B cell (primary cell): ENCODE data around the gene HHIPL1. TPM values are rescaled to one million over a fixed set of nuclear protein-coding genes. Genes with fewer than 3 reads are reported as not detected.

Experiments used
- ATAC-seq: fragments of 200-7000 bp; cut with Tn5 transposase; one replicate; pipeline ENCODE4 v1.10.0; 2021; ENCODE audit warnings: low read depth, mild to moderate bottlenecking, moderate number of reproducible peaks, moderate library complexity
- CTCF ChIA-PET: fragments of 350-600 bp; sonication (Branson Sonifier 250); formaldehyde crosslinking; loops from one replicate; lab custom pipeline; 2021; ENCODE audit warnings: antibody characterized with exemption, inconsistent platforms; lab: Charles Lee
- POLR2A ChIA-PET: fragments of 350-600 bp; sonication (Branson Sonifier 250); formaldehyde crosslinking; loops from one replicate; lab custom pipeline; 2021; ENCODE audit warnings: antibody characterized with exemption; lab: Charles Lee
- DNase-seq: peaks from one replicate; pipeline ENCODE4 v3.0.0; 2013
- H2AFZ ChIP-seq: 2 replicates; pipeline ENCODE4 v1.6.1; 2012; ENCODE audit warnings: mild to moderate bottlenecking, low read depth, low read length; ENCODE audit not compliant: insufficient read depth, poor library complexity, severe bottlenecking
- H3K27ac ChIP-seq, 2 donors: 1 replicate in 1 of 2; 2 replicates in 1 of 2; pipeline ENCODE4 v1.5.1; 2012 to 2013; ENCODE audit warnings: low read length in 2 of 2, mild to moderate bottlenecking in 2 of 2, moderate library complexity in 1 of 2
- H3K27me3 ChIP-seq, 4 experiments: fragments of 200-600 bp in 1 of 4; sonication (generic) in 1 of 4; replicated peaks in 1 of 4; 1 replicate in 2 of 4; 2 replicates in 2 of 4; pipeline versions ENCODE4 v1.6.1 to v1.7.0; 2013 to 2016; ENCODE audit warnings: low read length in 3 of 4, mild to moderate bottlenecking in 2 of 4, mixed read lengths in 1 of 4, moderate library complexity in 1 of 4; ENCODE audit not compliant: insufficient read depth in 4 of 4, control insufficient read depth in 3 of 4; ENCODE audit errors: control extremely low read depth in 1 of 4
- H3K36me3 ChIP-seq, 2 experiments: replicated peaks in 1 of 2; 1 replicate in 1 of 2; 2 replicates in 1 of 2; pipeline versions ENCODE4 v1.6.1 to v1.7.1; 2013; ENCODE audit warnings: low read length in 1 of 2; ENCODE audit not compliant: insufficient read depth in 2 of 2, control insufficient read depth in 1 of 2; ENCODE audit errors: control extremely low read depth in 1 of 2, extremely low read depth in 1 of 2
- H3K4me1 ChIP-seq, 2 donors: fragments of 200-600 bp in 1 of 2; sonication (generic) in 1 of 2; 1 replicate in 1 of 2; 2 replicates in 1 of 2; pipeline versions ENCODE4 v1.5.1 to v1.6.1; 2013 to 2017; ENCODE audit warnings: low read length in 2 of 2; ENCODE audit not compliant: control insufficient read depth in 2 of 2, insufficient read depth in 2 of 2
- H3K4me2 ChIP-seq: replicated peaks from 2 replicates; pipeline ENCODE3; 2012; ENCODE audit warnings: mild to moderate bottlenecking, low read depth, low read length; ENCODE audit not compliant: poor library complexity, severe bottlenecking
- H3K4me3 ChIP-seq, 5 experiments: fragments of 200-600 bp in 1 of 5; sonication (generic) in 1 of 5; 1 replicate in 3 of 5; 2 replicates in 2 of 5; pipeline versions ENCODE4 v1.5.1 to v1.7.0; 2011 to 2016; ENCODE audit warnings: low read length in 4 of 5, mild to moderate bottlenecking in 4 of 5, low read depth in 2 of 5, control low read depth in 1 of 5, moderate library complexity in 1 of 5; ENCODE audit not compliant: insufficient read depth in 1 of 5; ENCODE audit errors: control extremely low read depth in 1 of 5, extremely low read depth in 1 of 5
- H3K79me2 ChIP-seq: fragments of 200-600 bp; sonication (generic); one replicate; pipeline ENCODE4 v1.6.0; 2016; ENCODE audit warnings: low read length; ENCODE audit not compliant: control insufficient read depth, insufficient read depth
- H3K9ac ChIP-seq: fragments of 200-600 bp; sonication (generic); 2 replicates; pipeline ENCODE4 v1.6.1; 2017; ENCODE audit warnings: mild to moderate bottlenecking, low read length, moderate library complexity
- H3K9me3 ChIP-seq, 3 donors: one replicate each; pipeline versions ENCODE4 v1.6.1 to v1.7.1; 2013; ENCODE audit warnings: low read length in 2 of 3; ENCODE audit not compliant: control insufficient read depth in 2 of 3, insufficient read depth in 1 of 3; ENCODE audit errors: control extremely low read depth in 1 of 3
- H4K20me1 ChIP-seq: 2 replicates; pipeline ENCODE4 v1.6.0; 2012; ENCODE audit warnings: mild to moderate bottlenecking, low read length; ENCODE audit not compliant: insufficient read depth, control insufficient read depth, poor library complexity, severe bottlenecking
- H3K27ac Mint-ChIP-seq: one replicate; pipeline ENCODE4 v1.8.0; 2021; ENCODE audit warnings: mixed read lengths
- H3K27me3 Mint-ChIP-seq: one replicate; pipeline ENCODE4 v1.8.0; 2021; ENCODE audit warnings: mixed read lengths
- H3K4me1 Mint-ChIP-seq: one replicate; pipeline ENCODE4 v1.8.0; 2021; ENCODE audit warnings: mixed read lengths
- H3K4me3 Mint-ChIP-seq: one replicate; pipeline ENCODE4 v1.8.0; 2021; ENCODE audit warnings: mixed read lengths
- H3K9me3 Mint-ChIP-seq: one replicate; pipeline ENCODE4 v1.8.0; 2022; ENCODE audit warnings: mixed read lengths; ENCODE audit not compliant: insufficient read depth
- CTCF ChIP-seq: fragments of 200-600 bp; IDR thresholded peaks from one replicate; pipeline ENCODE4 v1.8.0; 2022; ENCODE audit warnings: antibody characterized with exemption, mild to moderate bottlenecking
- EZH2 ChIP-seq: IDR thresholded peaks from 2 replicates; pipeline ENCODE4 v1.6.1; 2012; ENCODE audit warnings: borderline replicate concordance, low read depth, mild to moderate bottlenecking, moderate library complexity, low read length; ENCODE audit not compliant: insufficient read depth, poor library complexity, severe bottlenecking
- WGBS: methylation state at CpG from one replicate; pipeline ENCODE4 v1.1.5; 2013; ENCODE audit warnings: missing lambda C conversion rate; ENCODE audit not compliant: insufficient coverage; 5-methylcytosine and 5-hydroxymethylcytosine counted together
- intact Hi-C: fragments of 100-400 bp; cut with micrococcal nuclease; formaldehyde crosslinking; loops from one replicate; pipeline ENCODE4 v1.10.0; 2022
- polyA plus RNA-seq: library from polyadenylated mRNA; depleted of rRNA; stranded (reverse); fragments of >200 nt; gene quantifications from 2 replicates; pipeline ENCODE4 v1.2.3, GENCODE V29; 2012
- total RNA-seq, 2 donors: library from RNA; stranded (reverse); fragments of 120-200 nt in 1 of 2; gene quantifications; 1 replicate in 1 of 2; 2 replicates in 1 of 2; pipeline versions ENCODE4 v1.2.3 to v1.2.4, GENCODE V29; 2013 to 2022

HHIPL1 gene
- total and polyA plus RNA-seq, 2 donors (not counting 1 experiment from before 2014, with no cell fraction given) = not detected

DNA sequence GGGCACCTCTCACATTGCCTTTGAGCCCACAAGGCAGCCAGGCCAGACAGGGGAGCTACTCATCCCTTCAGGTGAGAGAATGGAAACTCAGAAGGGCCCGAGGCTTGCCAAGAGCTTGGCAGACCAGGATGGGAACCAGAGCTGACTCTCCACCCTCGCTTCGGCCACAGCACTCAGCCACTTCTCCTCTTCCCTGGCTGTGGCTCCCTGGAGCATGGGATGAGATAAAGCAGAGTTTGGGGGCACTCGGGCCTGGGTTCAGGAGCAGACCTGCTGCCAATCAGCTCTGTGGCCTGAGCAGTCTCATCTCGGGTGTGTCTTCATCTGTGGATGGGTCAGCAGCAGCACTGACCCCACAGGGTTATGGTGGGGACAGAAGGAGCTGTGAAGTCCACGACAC lies 20.9 kb upstream of the HHIPL1 start:
- DNase-seq = no peak
- intact Hi-C loops = no loop called here
- H3K27me3 ChIP-seq = peaks cover 0 to 22% (median 3%) of the 10 kb centered on the region in 4 experiments
- no peak overlapping the region for H2AFZ ChIP-seq
- no peaks in the 10 kb centered on the region for H3K9me3 ChIP-seq
- H3K79me2 ChIP-seq = no peaks in the 10 kb centered on the region
- CTCF ChIA-PET = no interaction called here
- peaks cover 0 to 4% of the 10 kb centered on the region in 2 donors for H3K4me1 ChIP-seq
- Mint-ChIP-seq H3K4me1 (no peaks in the 10 kb centered on the region), H3K9me3 (no peaks in the 10 kb centered on the region), H3K4me3 (no peak overlapping the region), H3K27me3 (peaks cover 37% of the 10 kb centered on the region), H3K27ac (no peak overlapping the region)
- ATAC-seq = no peak
- no peak overlapping the region for H3K4me3 ChIP-seq
- POLR2A ChIA-PET = no interaction called here
- H4K20me1 ChIP-seq = no peaks in the 10 kb centered on the region
- no peak overlapping the region for H3K9ac ChIP-seq
- no peaks in the 10 kb centered on the region for H3K36me3 ChIP-seq
- TF ChIP-seq CTCF (no peak), EZH2 (no peak)
- H3K27ac ChIP-seq = no peak overlapping the region
- H3K4me2 ChIP-seq = no peak overlapping the region
- 92% methylated on average over 5 of the region's 6 CpGs for WGBS

GRCh38 chr14:99624971-99625370 lies 20.0 kb upstream of the HHIPL1 start:
- intact Hi-C loops = no loop called here
- WGBS = 76% methylated on average over 11 of the region's 13 CpGs
- no peaks in the 10 kb centered on the region for H3K36me3 ChIP-seq
- no peak overlapping the region for H3K4me3 ChIP-seq
- TF ChIP-seq EZH2 (no peak), CTCF (no peak)
- peaks cover 0 to 20% (median under 1%) of the 10 kb centered on the region in 4 experiments for H3K27me3 ChIP-seq
- POLR2A ChIA-PET = no interaction called here
- no peak for DNase-seq
- CTCF ChIA-PET = no interaction called here
- H3K4me2 ChIP-seq = no peak overlapping the region
- no peaks in the 10 kb centered on the region for H3K9me3 Mint-ChIP-seq
- H3K4me1 ChIP-seq = peaks cover 0 to 4% of the 10 kb centered on the region in 2 donors
- no peak overlapping the region for H2AFZ ChIP-seq
- H4K20me1 ChIP-seq = no peaks in the 10 kb centered on the region
- no peak overlapping the region for H3K9ac ChIP-seq
- no peaks in the 10 kb centered on the region for H3K9me3 ChIP-seq
- no peak overlapping the region for H3K27ac Mint-ChIP-seq
- no peaks in the 10 kb centered on the region for H3K4me1 Mint-ChIP-seq
- no peaks in the 10 kb centered on the region for H3K79me2 ChIP-seq
- ATAC-seq = no peak
- no peak overlapping the region for H3K4me3 Mint-ChIP-seq
- H3K27me3 Mint-ChIP-seq = peaks cover 38% of the 10 kb centered on the region
- no peak overlapping the region for H3K27ac ChIP-seq
